CD4-positive, alpha-beta T cell treated with Interleukin-15 for 1 hour (primary cell): Measurements from ENCODE around the gene AURKA.
A peak's percentile ranks its signal among the peaks of the same experiment; 100 is the strongest.

Experiments used
- DNase-seq: peaks from one replicate; pipeline ENCODE4 v3.0.0-alpha.2; 2020

The AURKA gene

GRCh38 chr20:56389807-56390206 is 2.2 kb downstream of the AURKA start:
- no peak for DNase-seq

- DNase-seq = no peak
Observed at GRCh38 chr20:56388882-56389281, 3.1 kb downstream of the AURKA start.

- DNase-seq = no peak
Observed at GRCh38 chr20:56386219-56386618, 5.8 kb downstream of the AURKA start.

- no peak for DNase-seq
Observed at GRCh38 chr20:56385130-56385529, 6.9 kb downstream of the AURKA start.

GRCh38 chr20:56383334-56383733 is 8.7 kb downstream of the AURKA start:
- DNase-seq = no peak

GRCh38 chr20:56382696-56383095 is 9.3 kb downstream of the AURKA start:
- DNase-seq = no peak

GRCh38 chr20:56381501-56381900 is 10.5 kb downstream of the AURKA start:
- no peak for DNase-seq

GRCh38 chr20:56380375-56380774 is 11.6 kb downstream of the AURKA start:
- no peak for DNase-seq

- DNase-seq = no peak
Observed at GRCh38 chr20:56378386-56378785, 13.6 kb downstream of the AURKA start.

GRCh38 chr20:56376331-56376730 is 15.7 kb downstream of the AURKA start:
- no peak for DNase-seq

- DNase-seq = peak; percentile 45
Observed at GRCh38 chr20:56373942-56374341, 18.1 kb downstream of the AURKA start.

- DNase-seq = no peak
Observed at GRCh38 chr20:56372850-56373249, 19.2 kb downstream of the AURKA start.

- no peak for DNase-seq
Observed at GRCh38 chr20:56371977-56372376, 20.0 kb downstream of the AURKA start.

- no peak for DNase-seq
Observed at GRCh38 chr20:56369179-56369578, 22.8 kb downstream of the AURKA start.

- no peak for DNase-seq
Observed at GRCh38 chr20:56368351-56369134, 23.5 kb downstream of the AURKA start.

- DNase-seq = no peak
Observed at GRCh38 chr20:56363491-56363890, 28.5 kb downstream of the AURKA start.

GRCh38 chr20:56362833-56363413 is 29.1 kb downstream of the AURKA start:
- no peak for DNase-seq

- DNase-seq = no peak
Observed at GRCh38 chr20:56361900-56362299, 30.1 kb downstream of the AURKA start.

GRCh38 chr20:56360908-56361205 is 31.2 kb downstream of the AURKA start:
- DNase-seq = no peak

GRCh38 chr20:56360133-56360907 is 31.7 kb downstream of the AURKA start:
- DNase-seq = no peak

- no peak for DNase-seq
Observed at GRCh38 chr20:56359212-56360132, 32.5 kb downstream of the AURKA start.

GRCh38 chr20:56358600-56359211 is 33.3 kb downstream of the AURKA start, which contains the start of gene FAM210B:
Gene FAM210B (plus strand): TSS chr20:56358974. CDS start chr20:56359006, 32 bp downstream.
- peak; percentile 90 for DNase-seq
